ENCODE results near the gene ADRA1B. TPM values are rescaled to one million over a fixed set of nuclear protein-coding genes. Genes with fewer than 3 reads are reported as not detected.

ADRA1B gene
- total RNA-seq, 1 donor from 2014 or later: not detected

- intact Hi-C loops (cut with micrococcal nuclease): no loop called here
- DNase-seq: no peak
- Mint-ChIP-seq H3K36me3 (ENCODE audit: low read depth) (no peaks in the 10 kb centered on the region), H3K9me3 (no peaks in the 10 kb centered on the region), H3K4me1 (no peaks in the 10 kb centered on the region), H3K27me3 (peaks cover 24% of the 10 kb centered on the region), H3K4me3 (no peak overlapping the region), H3K27ac (no peak overlapping the region)
Measured at GRCh38 chr5:159923008-159923407, 6.7 kb downstream of the ADRA1B start.

- intact Hi-C loops (cut with micrococcal nuclease): no loop called here
Measured at GRCh38 chr5:159928122-159928909, 12.0 kb downstream of the ADRA1B start.

GRCh38 chr5:159929176-159929575, 12.9 kb downstream of the ADRA1B start:
- Mint-ChIP-seq H3K27me3 (peaks cover 26% of the 10 kb centered on the region), H3K4me3 (no peak overlapping the region), H3K4me1 (no peaks in the 10 kb centered on the region), H3K27ac (no peak overlapping the region), H3K36me3 (ENCODE audit: low read depth) (no peaks in the 10 kb centered on the region), H3K9me3 (no peaks in the 10 kb centered on the region)
- intact Hi-C loops (cut with micrococcal nuclease): no loop called here
- no peak for DNase-seq

More at GRCh38 chr5:159928122-159928909, 12.0 kb downstream of the ADRA1B start:
- Mint-ChIP-seq H3K4me1 (no peaks in the 10 kb centered on the region), H3K27me3 (peaks cover 23% of the 10 kb centered on the region), H3K9me3 (no peaks in the 10 kb centered on the region), H3K27ac (no peak overlapping the region), H3K4me3 (no peak overlapping the region), H3K36me3 (ENCODE audit: low read depth) (no peaks in the 10 kb centered on the region)
- no peak for DNase-seq

GRCh38 chr5:159933531-159934485, 17.5 kb downstream of the ADRA1B start:
- intact Hi-C loops (cut with micrococcal nuclease): no loop called here
- Mint-ChIP-seq H3K27ac (no peak overlapping the region), H3K4me3 (no peak overlapping the region), H3K27me3 (peaks cover 17% of the 10 kb centered on the region), H3K9me3 (no peaks in the 10 kb centered on the region), H3K36me3 (ENCODE audit: low read depth) (no peaks in the 10 kb centered on the region), H3K4me1 (no peaks in the 10 kb centered on the region)
- DNase-seq: no peak

- Mint-ChIP-seq H3K27me3 (peaks cover 21% of the 10 kb centered on the region), H3K4me1 (no peaks in the 10 kb centered on the region), H3K4me3 (no peak overlapping the region), H3K27ac (no peak overlapping the region), H3K9me3 (no peaks in the 10 kb centered on the region), H3K36me3 (ENCODE audit: low read depth) (no peaks in the 10 kb centered on the region)
- no peak for DNase-seq
- intact Hi-C loops (cut with micrococcal nuclease): no loop called here
Measured at GRCh38 chr5:159935946-159936345, 19.7 kb downstream of the ADRA1B start.

- Mint-ChIP-seq H3K27ac (no peak overlapping the region), H3K27me3 (peaks cover 21% of the 10 kb centered on the region)
- no peak for DNase-seq
Measured at GRCh38 chr5:159936686-159937329, 20.5 kb downstream of the ADRA1B start.

GRCh38 chr5:159937580-159937979, 21.3 kb downstream of the ADRA1B start:
- intact Hi-C loops (cut with micrococcal nuclease): no loop called here
- no peaks in the 10 kb centered on the region for H3K36me3 Mint-ChIP-seq (ENCODE audit: low read depth)
- H3K4me1 Mint-ChIP-seq: no peaks in the 10 kb centered on the region
- no peaks in the 10 kb centered on the region for H3K9me3 Mint-ChIP-seq
- H3K4me3 Mint-ChIP-seq: no peak overlapping the region
- H3K27me3 Mint-ChIP-seq: peaks cover 16% of the 10 kb centered on the region
- H3K27ac Mint-ChIP-seq: no peak overlapping the region
- DNase-seq: no peak

More at GRCh38 chr5:159936686-159937329, 20.5 kb downstream of the ADRA1B start:
- Mint-ChIP-seq H3K4me1 (no peaks in the 10 kb centered on the region), H3K9me3 (no peaks in the 10 kb centered on the region), H3K4me3 (no peak overlapping the region), H3K36me3 (ENCODE audit: low read depth) (no peaks in the 10 kb centered on the region)
- intact Hi-C loops (cut with micrococcal nuclease): no loop called here

- no peak for DNase-seq
- H3K4me3 Mint-ChIP-seq: no peak overlapping the region
- peaks cover 16% of the 10 kb centered on the region for H3K27me3 Mint-ChIP-seq
- peaks cover 3% of the 10 kb centered on the region for H3K4me1 Mint-ChIP-seq
- H3K27ac Mint-ChIP-seq: no peak overlapping the region
- intact Hi-C loops (cut with micrococcal nuclease): no loop called here
- H3K36me3 Mint-ChIP-seq (ENCODE audit: low read depth): no peaks in the 10 kb centered on the region
- no peaks in the 10 kb centered on the region for H3K9me3 Mint-ChIP-seq
Measured at GRCh38 chr5:159943326-159943725, 27.0 kb downstream of the ADRA1B start.

GRCh38 chr5:159944056-159944600, 27.8 kb downstream of the ADRA1B start:
- Mint-ChIP-seq H3K27ac (no peak overlapping the region), H3K4me1 (peaks cover 3% of the 10 kb centered on the region), H3K4me3 (no peak overlapping the region), H3K9me3 (no peaks in the 10 kb centered on the region), H3K27me3 (peaks cover 16% of the 10 kb centered on the region), H3K36me3 (ENCODE audit: low read depth) (no peaks in the 10 kb centered on the region)
- no peak for DNase-seq
- intact Hi-C loops (cut with micrococcal nuclease): no loop called here

- no peak overlapping the region for H3K4me3 Mint-ChIP-seq
- no peaks in the 10 kb centered on the region for H3K9me3 Mint-ChIP-seq
- peaks cover 13% of the 10 kb centered on the region for H3K27me3 Mint-ChIP-seq
- no peaks in the 10 kb centered on the region for H3K36me3 Mint-ChIP-seq (ENCODE audit: low read depth)
- intact Hi-C loops (cut with micrococcal nuclease): no loop called here
- peaks cover 3% of the 10 kb centered on the region for H3K4me1 Mint-ChIP-seq
- H3K27ac Mint-ChIP-seq: no peak overlapping the region
- DNase-seq: no peak
Measured at GRCh38 chr5:159945359-159945758, 29.1 kb downstream of the ADRA1B start.

- Mint-ChIP-seq H3K27ac (no peak overlapping the region), H3K27me3 (peaks cover 10% of the 10 kb centered on the region), H3K4me3 (no peak overlapping the region), H3K36me3 (ENCODE audit: low read depth) (no peaks in the 10 kb centered on the region), H3K4me1 (peaks cover 3% of the 10 kb centered on the region), H3K9me3 (no peaks in the 10 kb centered on the region)
- intact Hi-C loops (cut with micrococcal nuclease): no loop called here
- DNase-seq: no peak
Measured at GRCh38 chr5:159947708-159948358, 31.6 kb downstream of the ADRA1B start.

GRCh38 chr5:159951387-159951786, 35.1 kb downstream of the ADRA1B start:
- no peak for DNase-seq
- no peak overlapping the region for H3K4me3 Mint-ChIP-seq
- H3K27me3 Mint-ChIP-seq: peaks cover 14% of the 10 kb centered on the region
- H3K9me3 Mint-ChIP-seq: no peaks in the 10 kb centered on the region
- no peaks in the 10 kb centered on the region for H3K36me3 Mint-ChIP-seq (ENCODE audit: low read depth)
- intact Hi-C loops (cut with micrococcal nuclease): no loop called here
- no peaks in the 10 kb centered on the region for H3K4me1 Mint-ChIP-seq
- H3K27ac Mint-ChIP-seq: no peak overlapping the region

GRCh38 chr5:159951834-159952233, 35.6 kb downstream of the ADRA1B start:
- H3K4me3 Mint-ChIP-seq: no peak overlapping the region
- H3K4me1 Mint-ChIP-seq: no peaks in the 10 kb centered on the region
- no peak for DNase-seq
- H3K27ac Mint-ChIP-seq: no peak overlapping the region
- intact Hi-C loops (cut with micrococcal nuclease): no loop called here
- peaks cover 12% of the 10 kb centered on the region for H3K27me3 Mint-ChIP-seq
- H3K9me3 Mint-ChIP-seq: no peaks in the 10 kb centered on the region
- H3K36me3 Mint-ChIP-seq (ENCODE audit: low read depth): no peaks in the 10 kb centered on the region
